Activated naive CD4-positive, alpha-beta T cell treated with Interleukin-2 at 50 U/mL for 16 hours (primary cell): ENCODE measurements around the gene LRRC17.
"Not testable (repeated sequence)": the region's sequence is repeated elsewhere in the genome, so short reads cannot be mapped to it uniquely, and the experiment has no call there.

Experiments used
- DNase-seq: peaks from one replicate; pipeline ENCODE4 v3.0.0-alpha.2; 2020

LRRC17 gene

GRCh38 chr7:102897856-102898531 is 14.8 kb upstream of the LRRC17 start:
- no peak for DNase-seq

GRCh38 chr7:102898532-102898859 is 14.3 kb upstream of the LRRC17 start:
- DNase-seq = no peak

- DNase-seq = not testable (repeated sequence)
Measured at GRCh38 chr7:102902052-102902451, 10.7 kb upstream of the LRRC17 start.

- DNase-seq = not testable (repeated sequence)
Measured at GRCh38 chr7:102903576-102903975, 9.2 kb upstream of the LRRC17 start.

GRCh38 chr7:102908676-102909075 is 4.1 kb upstream of the LRRC17 start:
- DNase-seq = no peak

GRCh38 chr7:102913826-102914225 is 1.0 kb downstream of the LRRC17 start:
- no peak for DNase-seq

GRCh38 chr7:102914585-102914984 is 1.8 kb downstream of the LRRC17 start:
- DNase-seq = no peak

- no peak for DNase-seq
Measured at GRCh38 chr7:102916426-102916825, 3.6 kb downstream of the LRRC17 start.

- no peak for DNase-seq
Measured at GRCh38 chr7:102916881-102917280, 4.1 kb downstream of the LRRC17 start.

- DNase-seq = no peak
Measured at GRCh38 chr7:102917436-102918353, 4.9 kb downstream of the LRRC17 start.

GRCh38 chr7:102918845-102919244 is 6.0 kb downstream of the LRRC17 start:
- no peak for DNase-seq

- DNase-seq = no peak
Measured at GRCh38 chr7:102925976-102926782, 13.4 kb downstream of the LRRC17 start.

- DNase-seq = no peak
Measured at GRCh38 chr7:102926783-102927140, 14.0 kb downstream of the LRRC17 start.

- no peak for DNase-seq
Measured at GRCh38 chr7:102927312-102927933, 14.6 kb downstream of the LRRC17 start.

GRCh38 chr7:102931757-102932156 is 19.0 kb downstream of the LRRC17 start:
- no peak for DNase-seq

GRCh38 chr7:102933763-102934162 is 21.0 kb downstream of the LRRC17 start:
- DNase-seq = no peak

- DNase-seq = no peak
Measured at GRCh38 chr7:102934239-102934638, 21.4 kb downstream of the LRRC17 start.

GRCh38 chr7:102934701-102935100 is 21.9 kb downstream of the LRRC17 start:
- no peak for DNase-seq

GRCh38 chr7:102935450-102936115 is 22.8 kb downstream of the LRRC17 start:
- no peak for DNase-seq

GRCh38 chr7:102938679-102939078 is 25.9 kb downstream of the LRRC17 start:
- DNase-seq = no peak

- DNase-seq = no peak
Measured at GRCh38 chr7:102942181-102942866, 29.5 kb downstream of the LRRC17 start.

- DNase-seq = no peak
Measured at GRCh38 chr7:102942868-102943267, 30.1 kb downstream of the LRRC17 start.
